HG03139 (cell line): ENCODE measurements around the gene APOA4.
A peak's percentile ranks its signal among the peaks of the same experiment; 100 is the strongest.
"Not testable (repeated sequence)": the region's sequence is repeated elsewhere in the genome, so short reads cannot be mapped to it uniquely, and the experiment has no call there.

Experiments
- ATAC-seq: cut with Tn5 transposase; IDR thresholded peaks from one replicate; pipeline ENCODE4 v1.9.1; 2021; ENCODE audit not compliant: unreplicated experiment

Gene APOA4

GRCh38 chr11:116807601-116808261, 15.4 kb downstream of the APOA4 start:
- ATAC-seq, result no peak

- no peak for ATAC-seq
Measured at GRCh38 chr11:116804001-116804400, 19.1 kb downstream of the APOA4 start.

GRCh38 chr11:116801662-116802061, 21.4 kb downstream of the APOA4 start:
- not testable (repeated sequence) for ATAC-seq

- ATAC-seq, result no peak
Measured at GRCh38 chr11:116800610-116801009, 22.5 kb downstream of the APOA4 start.

GRCh38 chr11:116798368-116798767, 24.7 kb downstream of the APOA4 start:
- no peak for ATAC-seq

- ATAC-seq, result no peak
Measured at GRCh38 chr11:116797816-116798215, 25.3 kb downstream of the APOA4 start.

GRCh38 chr11:116796548-116796947, 26.6 kb downstream of the APOA4 start:
- ATAC-seq, result no peak

GRCh38 chr11:116794851-116795250, 28.3 kb downstream of the APOA4 start:
- ATAC-seq, result no peak

- ATAC-seq, result no peak
Measured at GRCh38 chr11:116793772-116794097, 29.4 kb downstream of the APOA4 start.

- no peak for ATAC-seq
Measured at GRCh38 chr11:116792869-116793771, 30.0 kb downstream of the APOA4 start.

GRCh38 chr11:116792144-116792868, 30.8 kb downstream of the APOA4 start:
- ATAC-seq, result no peak

- no peak for ATAC-seq
Measured at GRCh38 chr11:116791813-116792143, 31.3 kb downstream of the APOA4 start, which contains the start of gene APOA5. APOA5 (minus strand) TSS chr11:116791879; CDS start chr11:116791860, 19 bp downstream.

- ATAC-seq, result no peak
Measured at GRCh38 chr11:116791002-116791812, 31.9 kb downstream of the APOA4 start.

- no peak for ATAC-seq
Measured at GRCh38 chr11:116790167-116791001, 32.7 kb downstream of the APOA4 start.

GRCh38 chr11:116788975-116789374, 34.1 kb downstream of the APOA4 start:
- no peak for ATAC-seq

GRCh38 chr11:116788534-116788933, 34.6 kb downstream of the APOA4 start:
- no peak for ATAC-seq

- peak; percentile 81 for ATAC-seq
Measured at GRCh38 chr11:116787786-116788486, 35.2 kb downstream of the APOA4 start, which contains the start of gene ZPR1. ZPR1 (minus strand) TSS chr11:116788023; CDS start chr11:116787990, 33 bp downstream.

- ATAC-seq, result no peak
Measured at GRCh38 chr11:116787436-116787785, 35.7 kb downstream of the APOA4 start.

GRCh38 chr11:116786966-116787365, 36.1 kb downstream of the APOA4 start:
- ATAC-seq, result no peak
